Suprapubic skin (tissue), 4 donors: Measurements from ENCODE around the gene CTBP2.

Experiments
- CTCF ChIP-seq, 2 donors: fragments of 200-600 bp in 1 of 2; fragments of 450-650 bp in 1 of 2; sonication (generic) in 1 of 2; IDR thresholded peaks; one replicate each; pipeline ENCODE4 v1.5.1; 2016 to 2019; ENCODE audit warnings: antibody characterized with exemption in 2 of 2, mild to moderate bottlenecking in 1 of 2, moderate library complexity in 1 of 2
- EP300 ChIP-seq: sonication (generic); formaldehyde crosslinking; IDR thresholded peaks from one replicate; pipeline ENCODE4 v1.6.1; 2017; ENCODE audit warnings: antibody characterized with exemption
- POLR2AphosphoS5 ChIP-seq, 3 donors: sonication (generic); formaldehyde crosslinking; IDR thresholded peaks; one replicate each; pipeline ENCODE4 v1.6.1; 2017; ENCODE audit warnings: antibody characterized with exemption in 3 of 3

GRCh38 chr10:125032474-125033020 is 127.8 kb downstream of the CTBP2 start:
- TF ChIP-seq CTCF (IDR thresholded peaks at IDR 0.05) (no peak), POLR2AphosphoS5 (IDR thresholded peaks at IDR 0.05) (no peak), EP300 (no peak)
